A172 (cell line): ENCODE measurements around the gene WNT4. TPM values are rescaled to one million over a fixed set of nuclear protein-coding genes. Genes with fewer than 3 reads are reported as not detected.
A peak's percentile ranks its signal among the peaks of the same experiment; 100 is the strongest.

ENCODE experiments used
- DNase-seq: peaks from one replicate; pipeline ENCODE4 v3.0.0-alpha.2; 2015; ENCODE audit warnings: low spot score
- total RNA-seq: library from RNA; depleted of rRNA; stranded (reverse); fragments of >200 nt; shearing (Covaris generic); gene quantifications from 2 replicates; pipeline ENCODE4 v1.2.3, GENCODE V29; 2014; rRNA removed

Gene WNT4
- 0.03 TPM in 1 of 2 replicates, not detected in the other for total RNA-seq

DNA sequence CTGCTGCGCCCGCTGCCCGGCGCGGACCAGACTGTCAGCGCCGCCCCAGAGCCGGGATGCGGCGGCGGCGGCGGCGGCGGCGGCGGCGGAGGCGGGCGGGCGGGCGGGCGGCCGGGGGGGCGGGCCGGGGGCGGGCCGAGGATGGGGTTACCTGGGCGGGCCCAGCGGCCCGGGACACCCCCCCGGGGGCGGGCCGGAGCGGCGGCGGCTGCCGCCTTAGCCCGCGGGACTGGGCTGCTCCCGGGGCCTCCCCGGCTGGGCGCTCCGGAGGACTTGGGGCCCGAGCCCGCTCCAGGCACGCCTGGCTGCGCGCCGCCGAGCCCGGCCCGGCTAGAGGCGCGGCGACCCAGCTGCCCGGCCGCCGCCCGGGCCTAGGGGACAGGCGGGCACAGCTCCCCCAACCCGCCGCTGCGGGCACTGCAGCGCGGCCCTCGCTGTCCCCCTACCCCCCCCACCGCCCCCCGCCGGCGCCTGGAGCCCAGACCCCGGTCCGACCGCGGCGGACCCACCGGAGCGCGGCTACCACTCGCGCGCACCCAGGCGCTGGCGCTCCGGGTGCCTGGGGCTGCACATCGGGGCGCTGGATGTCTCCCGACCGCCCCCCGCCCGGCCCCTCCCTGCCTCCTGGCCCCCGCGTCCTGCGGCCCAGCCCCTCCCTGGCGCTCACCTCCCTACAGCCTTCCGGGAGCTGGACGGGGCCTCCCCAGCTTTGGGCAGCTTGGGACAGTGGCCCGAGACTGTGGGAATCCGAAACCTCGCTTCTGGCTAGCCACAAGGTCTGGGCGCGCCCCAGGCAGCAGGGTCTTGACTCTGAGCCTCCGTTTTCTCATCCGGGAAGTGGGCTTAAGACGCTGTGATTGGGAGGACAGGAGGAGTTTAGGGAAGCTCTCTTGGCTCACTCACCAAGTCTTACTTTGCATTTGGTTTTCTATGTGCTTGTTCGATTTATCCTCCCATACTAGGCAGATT lies at the start of gene WNT4:
WNT4 (minus strand) TSS at position 33 of the 969 bp plus-strand sequence. CDS start 175 bp downstream, outside the sequence.
- DNase-seq: peak; percentile 7

DNA sequence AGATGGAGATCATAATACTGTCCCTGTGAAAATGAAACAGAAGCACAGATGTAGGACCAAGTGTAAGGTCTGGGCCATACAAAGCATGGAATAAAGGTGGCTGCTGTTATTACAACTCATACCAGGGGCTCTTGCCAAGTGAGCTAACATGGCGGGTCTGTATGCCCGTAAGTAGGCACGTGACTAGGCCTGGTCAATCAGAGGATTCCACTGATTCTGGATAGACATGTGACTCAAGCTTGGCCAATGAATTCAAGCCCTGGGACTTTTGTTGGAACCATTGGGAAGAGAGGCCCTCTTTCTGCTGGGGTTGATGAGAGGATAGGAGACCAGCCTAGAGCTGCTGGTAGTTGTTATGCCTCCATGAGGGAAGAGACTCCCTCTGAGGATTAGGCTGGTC lies 47.8 kb upstream of the WNT4 start:
- DNase-seq: no peak

DNA sequence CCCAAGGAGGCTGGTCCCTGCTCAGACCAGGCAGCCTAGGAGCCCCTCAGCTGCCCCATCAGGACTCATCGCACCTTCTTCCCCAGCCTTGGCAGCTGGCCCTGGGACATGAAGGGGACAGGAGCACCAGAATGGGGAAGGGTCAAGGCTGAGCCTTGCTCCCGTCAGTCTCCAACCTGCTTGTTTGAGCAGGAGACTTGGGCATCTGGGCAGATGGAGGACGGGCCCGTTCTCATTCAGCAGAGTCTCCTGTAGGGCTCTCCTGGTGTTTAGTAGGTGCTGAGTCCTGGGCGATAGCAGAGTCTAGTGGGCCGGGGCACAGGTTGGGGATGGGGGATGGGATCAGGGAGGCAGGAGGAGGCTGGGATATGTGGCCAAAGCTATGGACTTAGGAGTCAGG lies 47.4 kb upstream of the WNT4 start:
- no peak for DNase-seq

DNA sequence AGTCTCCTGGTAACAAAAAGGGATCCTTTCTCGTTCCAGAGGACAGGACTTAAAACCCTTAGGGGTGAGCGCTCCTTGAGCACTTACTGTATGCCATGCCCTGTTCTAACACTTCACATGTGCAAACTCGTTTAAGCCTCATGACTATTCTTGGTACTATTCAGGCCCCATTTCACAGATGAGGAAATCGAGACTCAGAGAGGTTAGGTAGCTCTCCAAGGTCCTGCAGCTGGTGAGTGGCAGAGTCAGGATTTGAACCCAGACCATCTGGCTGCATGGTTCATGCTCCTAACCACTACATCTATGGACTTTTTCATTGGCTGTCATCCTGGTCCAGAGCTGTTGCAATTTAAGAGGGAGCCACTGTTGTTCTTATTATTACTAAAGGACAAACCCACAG lies 46.7 kb upstream of the WNT4 start:
- DNase-seq: no peak

DNA sequence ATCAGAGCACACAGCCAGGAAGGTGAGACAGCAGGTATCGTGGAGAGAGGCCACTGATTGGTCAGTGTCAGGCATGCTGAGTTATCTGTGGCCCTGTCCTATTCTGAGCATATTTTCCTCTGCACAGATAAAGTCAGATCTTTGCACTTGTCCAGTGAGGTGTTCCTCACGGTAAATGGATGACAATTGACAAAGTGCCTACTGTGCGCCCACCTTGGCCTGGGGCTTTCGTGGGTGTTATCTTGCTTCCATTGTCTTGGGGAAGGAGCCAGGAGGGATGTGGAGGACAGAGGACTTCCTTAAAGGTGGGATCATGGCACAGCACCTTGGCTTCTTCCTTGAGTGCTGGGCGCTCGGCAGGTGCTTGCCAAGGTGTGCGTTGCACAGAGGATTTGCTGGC lies 46.0 kb upstream of the WNT4 start:
- no peak for DNase-seq

DNA sequence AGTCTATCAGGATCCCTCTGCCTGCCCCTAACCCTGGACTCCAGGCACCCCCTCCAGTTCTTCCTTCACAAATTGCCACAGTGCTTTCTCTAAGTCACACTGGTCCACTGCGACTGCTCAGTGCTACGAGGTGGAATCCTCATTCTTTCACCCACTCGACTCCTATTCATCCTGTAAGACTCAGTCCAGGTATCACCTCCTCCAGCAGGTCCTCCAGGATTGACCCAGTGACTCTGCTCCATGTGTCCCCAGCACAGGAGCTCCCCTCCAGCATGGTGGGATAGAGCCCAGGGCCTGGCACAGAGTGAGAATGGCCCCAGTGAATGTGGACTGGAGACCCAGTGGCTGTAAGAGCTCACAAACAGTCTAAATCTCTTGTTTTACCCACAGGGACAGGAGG lies 45.5 kb upstream of the WNT4 start:
- no peak for DNase-seq

DNA sequence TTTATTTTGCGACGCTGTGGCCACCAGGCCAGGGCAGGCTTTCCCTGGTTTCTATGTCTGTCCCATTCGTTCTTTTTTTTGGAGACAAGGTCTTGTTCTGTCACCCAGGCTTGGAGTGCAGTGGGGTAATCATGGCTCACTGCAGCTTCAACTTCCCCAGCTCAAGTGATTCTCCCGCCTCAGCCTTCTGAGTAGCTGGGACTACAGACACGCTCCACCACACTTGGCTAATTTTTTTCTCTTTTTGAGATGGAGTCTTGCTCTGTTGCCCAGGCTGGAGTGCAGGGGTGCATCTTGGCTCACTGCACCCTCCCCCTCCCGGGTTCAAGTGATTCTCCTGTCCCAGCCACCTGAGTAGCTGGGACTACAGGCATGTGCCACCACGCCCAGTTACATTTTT lies 43.4 kb upstream of the WNT4 start:
- no peak for DNase-seq

DNA sequence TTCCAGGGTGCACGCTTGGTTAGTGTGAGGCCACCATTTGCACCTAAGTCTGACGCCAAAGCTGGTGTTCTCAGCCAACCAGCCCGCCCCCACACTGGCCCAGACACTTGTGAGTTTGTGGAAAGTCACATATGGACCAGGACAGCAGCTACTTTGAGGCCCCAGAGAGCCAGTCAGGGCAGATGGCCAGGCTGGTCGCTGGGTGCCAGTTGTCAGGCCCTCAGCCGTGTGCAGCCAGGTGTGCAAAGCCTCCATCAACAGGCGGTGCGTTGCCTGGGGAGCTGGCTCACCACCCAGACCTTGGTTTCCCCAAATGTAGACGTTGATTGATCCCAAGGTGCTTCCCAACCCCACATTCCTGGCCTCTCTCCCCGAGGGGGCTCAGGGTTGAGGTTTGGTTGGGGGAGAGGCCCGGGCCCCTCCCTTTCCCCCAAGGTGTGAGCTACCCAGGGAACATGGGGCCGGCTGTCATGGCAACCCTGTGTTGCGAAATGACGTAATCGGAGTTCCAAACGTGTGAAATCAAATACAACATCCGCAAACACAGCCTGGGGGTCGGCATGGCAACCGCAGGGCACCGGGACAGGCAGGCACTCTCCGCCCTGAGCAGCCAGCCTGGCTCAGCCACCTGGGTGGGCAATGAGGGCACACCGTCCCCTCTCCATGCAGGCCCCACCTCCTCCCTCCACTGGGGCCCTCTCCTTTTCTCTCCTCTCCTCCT lies 42.2 kb upstream of the WNT4 start:
- no peak for DNase-seq

DNA sequence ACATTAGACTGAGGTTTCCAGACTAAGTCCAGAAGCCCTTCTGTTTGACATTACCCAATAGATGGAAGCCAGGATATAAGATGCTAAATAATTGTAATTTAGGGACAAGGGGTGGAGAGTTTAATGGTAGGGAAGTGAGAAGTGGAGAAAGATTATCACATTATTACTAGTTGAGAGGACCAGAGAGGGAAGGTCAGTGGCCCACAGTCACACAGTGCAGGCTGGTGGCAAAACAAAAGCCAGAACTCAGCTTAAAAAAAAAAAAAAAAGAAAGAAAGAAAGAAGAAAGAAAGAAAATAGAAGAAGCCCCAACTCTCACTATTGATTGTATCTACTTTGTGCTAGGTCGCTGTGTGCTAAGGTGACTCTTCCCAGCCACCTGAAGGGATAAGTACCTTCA lies 41.6 kb upstream of the WNT4 start:
- DNase-seq: no peak

DNA sequence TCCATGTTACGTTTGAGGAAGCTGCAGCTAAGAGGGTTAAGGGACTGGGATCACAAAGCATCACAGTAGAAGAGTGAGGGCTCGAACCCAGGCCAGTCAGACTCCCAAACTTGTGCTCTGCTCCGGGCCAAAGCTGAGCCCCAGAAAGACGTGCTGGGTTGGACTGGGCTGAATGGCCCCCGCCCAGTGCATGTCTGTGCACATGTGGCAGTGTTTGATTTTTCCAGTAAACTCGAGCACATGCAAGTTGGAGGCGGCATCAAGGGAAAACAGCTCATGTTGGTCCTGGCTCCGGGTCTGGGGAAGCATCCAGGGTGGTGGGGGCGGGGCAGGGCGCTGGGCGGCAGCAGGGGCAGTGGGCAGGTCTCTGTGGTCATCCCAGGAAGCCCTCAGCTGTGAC lies 39.8 kb upstream of the WNT4 start:
- no peak for DNase-seq

DNA sequence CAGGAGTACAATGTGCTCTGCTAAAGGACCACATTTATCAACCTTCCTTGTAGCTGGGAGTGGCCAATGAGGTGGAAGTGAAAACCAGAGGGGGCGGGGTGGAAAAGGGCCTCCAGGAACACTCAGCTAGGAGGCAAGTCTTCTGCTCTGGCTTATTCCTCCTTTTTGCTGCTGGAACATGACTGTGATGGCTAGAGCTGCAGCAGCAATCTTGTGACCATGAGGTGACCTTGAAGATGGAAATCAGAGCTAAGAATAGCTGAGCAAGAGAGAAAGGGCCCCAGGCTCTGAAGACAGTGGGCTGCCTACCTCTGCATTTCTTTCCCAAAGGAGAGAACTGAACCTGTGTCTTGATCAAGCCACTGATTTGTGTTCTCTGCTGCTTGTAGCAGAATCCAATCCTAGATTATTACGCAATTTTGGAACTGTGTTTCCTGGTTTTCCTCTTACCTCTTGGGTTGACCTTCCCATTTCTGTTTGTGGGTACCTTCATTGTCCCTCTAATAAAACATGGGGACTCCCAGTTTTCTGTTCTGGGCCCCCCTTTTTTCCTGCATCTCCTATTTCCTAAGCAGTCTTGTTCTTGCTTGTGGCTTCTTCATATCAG lies 36.4 kb upstream of the WNT4 start:
- DNase-seq: no peak

DNA sequence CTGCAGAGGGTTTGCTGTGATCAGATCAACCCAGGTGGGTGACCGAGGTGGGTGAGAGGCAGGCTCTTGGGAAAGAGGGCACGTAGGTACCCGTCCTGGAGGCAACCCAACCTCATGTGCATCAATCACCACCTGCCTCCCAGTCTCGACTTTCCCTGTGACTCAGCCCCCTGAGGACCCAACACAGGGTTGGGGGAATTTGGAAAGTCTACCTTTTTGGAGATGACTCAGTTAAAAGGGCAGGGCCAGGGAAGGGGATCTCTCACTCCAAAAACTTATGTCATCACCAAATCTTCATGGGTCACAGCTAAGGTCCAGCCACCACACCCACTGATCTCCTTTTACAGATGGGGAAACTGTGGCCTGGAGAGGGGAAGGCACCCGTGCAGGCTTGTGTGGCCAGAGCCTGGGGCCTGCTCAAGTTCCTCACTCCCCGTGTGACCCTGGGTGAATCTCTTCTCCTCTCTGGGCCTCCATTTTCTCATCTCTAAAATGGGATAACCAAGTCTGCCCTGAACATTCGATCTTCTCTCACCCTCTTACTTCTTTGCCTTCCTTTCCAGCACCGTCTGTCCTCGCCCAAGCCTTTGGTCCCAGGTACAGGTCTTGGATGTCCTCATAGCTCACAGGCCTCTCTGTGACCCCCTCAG lies 34.6 kb upstream of the WNT4 start:
- DNase-seq: no peak

DNA sequence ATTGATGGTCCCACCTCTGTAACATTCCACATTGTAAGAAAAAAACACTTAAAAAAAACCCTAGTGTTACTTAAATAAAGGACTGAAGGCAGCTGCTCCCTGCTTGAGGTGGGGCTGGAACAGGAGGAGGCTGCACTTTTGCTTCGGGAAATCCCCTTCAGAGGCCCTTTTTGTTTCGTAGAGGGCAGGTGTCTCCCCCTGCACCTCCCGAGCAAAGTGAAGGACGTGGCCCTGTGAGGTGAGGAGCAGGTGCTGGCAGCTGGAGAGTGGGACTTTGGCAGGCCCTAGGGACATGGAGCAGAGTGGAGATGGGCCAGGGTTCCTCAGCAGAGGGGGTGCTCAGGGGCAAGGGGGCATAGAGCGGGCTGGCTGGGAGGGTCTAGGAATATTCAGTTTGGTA lies 33.4 kb upstream of the WNT4 start:
- DNase-seq: no peak

DNA sequence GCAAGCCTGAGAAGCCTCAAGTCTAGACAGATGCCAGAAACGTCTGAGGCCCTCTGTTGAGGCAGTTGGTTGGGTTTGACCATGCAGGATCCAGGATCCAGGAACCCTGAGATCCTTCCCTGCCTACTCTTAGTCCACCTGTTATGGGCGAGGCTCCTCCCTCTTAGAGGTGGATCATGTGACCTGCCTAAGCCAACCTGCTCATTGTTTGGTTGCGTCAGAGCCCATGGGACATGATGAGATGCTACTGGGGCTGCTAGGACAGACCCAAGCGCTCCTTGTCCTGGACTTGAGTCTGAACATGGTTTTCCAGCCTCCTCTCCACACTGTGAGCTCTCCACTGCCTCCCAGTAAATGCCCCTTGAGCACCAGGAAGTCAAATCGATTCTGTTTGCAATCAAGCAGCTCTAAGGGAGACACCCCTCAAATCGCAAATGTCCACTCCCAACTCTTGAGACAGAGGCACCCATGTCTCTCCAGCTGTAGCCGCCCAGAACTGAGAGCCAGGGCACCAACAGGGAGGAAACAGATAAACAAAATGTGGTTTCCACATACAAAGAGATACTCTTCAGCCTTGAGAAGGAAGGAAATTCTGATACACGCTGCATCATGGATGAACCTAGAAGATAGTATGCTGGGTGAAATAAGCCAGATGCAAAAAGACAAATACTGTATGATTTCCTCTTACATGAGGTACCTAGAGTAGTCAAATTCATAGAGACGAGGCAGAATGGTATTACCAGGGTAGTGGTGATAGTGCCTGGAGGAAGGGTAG lies 31.7 kb upstream of the WNT4 start:
- no peak for DNase-seq

DNA sequence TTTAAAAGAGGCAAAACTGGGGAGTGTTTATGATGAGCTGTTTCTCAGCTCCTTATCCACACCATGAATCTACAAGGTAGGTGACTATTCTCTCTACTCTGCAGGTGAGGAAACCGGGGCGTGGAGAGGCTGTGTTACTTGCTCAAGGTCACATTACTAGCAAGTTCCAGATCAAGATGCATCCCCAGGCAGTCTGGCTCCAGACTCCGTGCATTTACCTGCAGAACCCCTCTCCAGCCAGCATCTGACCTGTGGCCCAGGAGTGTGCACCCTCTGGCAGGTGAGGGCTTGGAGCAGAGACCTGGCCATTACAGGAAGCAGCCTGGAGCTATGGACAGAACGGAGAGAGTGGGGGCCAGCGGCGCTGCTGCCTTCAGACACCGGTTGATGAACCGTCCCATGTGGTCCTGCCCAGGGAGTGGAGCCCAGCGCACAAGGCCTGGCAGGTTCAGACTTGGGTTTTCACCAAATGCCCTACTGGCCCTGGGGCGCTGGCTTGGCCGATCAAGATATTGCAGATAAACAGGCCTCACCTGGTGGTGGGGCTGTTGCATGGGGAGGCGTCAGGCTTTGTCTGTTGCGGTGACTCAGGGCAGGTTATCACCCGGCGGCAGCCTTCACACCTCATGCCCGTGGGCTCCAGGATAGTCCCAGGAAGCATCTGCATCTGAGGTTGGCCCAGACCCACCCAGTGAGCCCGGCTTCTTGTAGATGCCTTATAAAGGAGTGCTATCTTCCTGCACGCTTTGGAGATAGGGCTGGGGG lies 29.2 kb upstream of the WNT4 start:
- DNase-seq: no peak

DNA sequence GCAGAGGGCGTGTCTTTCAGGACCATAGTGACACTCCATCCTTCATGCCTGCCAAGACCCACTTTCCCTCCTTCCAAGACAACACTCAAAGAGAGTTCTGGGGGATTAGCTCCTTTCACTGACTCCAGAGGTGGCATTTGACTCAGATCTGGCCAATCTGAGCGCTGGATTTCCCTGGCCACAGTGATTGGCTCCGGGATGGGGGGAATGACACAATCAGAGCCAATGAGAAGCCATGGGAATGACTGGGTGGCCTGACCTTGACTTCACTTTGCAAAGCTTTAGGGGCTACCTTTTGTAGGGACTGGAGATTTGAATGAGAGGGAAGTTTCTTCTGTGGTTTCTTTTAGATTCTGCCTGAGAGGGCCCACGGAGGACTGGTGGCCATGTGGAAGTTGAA lies 26.9 kb upstream of the WNT4 start:
- no peak for DNase-seq

DNA sequence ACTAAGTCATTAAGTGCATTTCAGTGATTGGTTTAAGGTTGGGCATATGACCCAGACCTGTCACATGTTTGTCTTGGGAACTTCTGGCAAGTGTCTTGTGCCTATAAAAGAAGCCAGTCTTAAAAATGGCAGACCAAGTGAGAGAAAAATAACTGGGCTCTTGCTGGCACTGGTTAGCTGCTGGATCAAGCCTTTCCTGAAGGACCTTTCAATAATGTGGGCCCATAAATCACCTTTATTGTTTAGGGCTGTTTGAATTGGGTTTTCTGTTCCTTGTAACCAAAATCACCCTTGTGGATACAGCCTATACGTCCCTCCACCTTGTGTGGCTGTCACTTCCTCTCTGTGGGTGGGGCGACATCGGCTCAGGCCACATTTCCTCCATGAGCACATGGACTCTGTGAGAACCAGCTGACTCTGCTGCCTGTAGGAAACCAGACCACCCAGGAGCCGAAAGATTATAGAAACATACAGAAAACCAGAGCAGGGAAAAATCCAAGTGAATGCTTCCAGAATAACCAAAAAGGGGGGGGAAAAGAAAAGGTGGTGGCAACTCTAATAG lies 25.6 kb upstream of the WNT4 start:
- no peak for DNase-seq

DNA sequence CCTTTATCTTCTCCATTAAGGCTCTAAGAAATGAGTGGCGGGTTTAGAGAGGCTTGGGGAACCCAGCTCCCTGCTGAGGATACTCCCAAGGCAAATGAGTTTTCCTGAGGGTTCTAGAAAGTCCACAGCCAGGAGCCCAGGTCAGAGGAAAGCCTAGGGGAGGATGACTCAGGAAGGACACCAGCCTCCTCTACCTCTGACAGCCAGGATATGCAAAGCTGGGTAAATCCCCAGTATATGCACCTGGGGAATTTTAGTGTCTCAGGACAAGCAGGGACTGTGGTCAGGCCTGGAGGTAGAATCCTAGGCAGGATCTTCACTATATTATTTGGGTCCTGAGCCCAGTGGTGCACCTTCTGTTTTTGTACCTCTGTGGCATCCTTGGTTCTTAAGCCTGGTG lies 23.5 kb upstream of the WNT4 start:
- DNase-seq: no peak

DNA sequence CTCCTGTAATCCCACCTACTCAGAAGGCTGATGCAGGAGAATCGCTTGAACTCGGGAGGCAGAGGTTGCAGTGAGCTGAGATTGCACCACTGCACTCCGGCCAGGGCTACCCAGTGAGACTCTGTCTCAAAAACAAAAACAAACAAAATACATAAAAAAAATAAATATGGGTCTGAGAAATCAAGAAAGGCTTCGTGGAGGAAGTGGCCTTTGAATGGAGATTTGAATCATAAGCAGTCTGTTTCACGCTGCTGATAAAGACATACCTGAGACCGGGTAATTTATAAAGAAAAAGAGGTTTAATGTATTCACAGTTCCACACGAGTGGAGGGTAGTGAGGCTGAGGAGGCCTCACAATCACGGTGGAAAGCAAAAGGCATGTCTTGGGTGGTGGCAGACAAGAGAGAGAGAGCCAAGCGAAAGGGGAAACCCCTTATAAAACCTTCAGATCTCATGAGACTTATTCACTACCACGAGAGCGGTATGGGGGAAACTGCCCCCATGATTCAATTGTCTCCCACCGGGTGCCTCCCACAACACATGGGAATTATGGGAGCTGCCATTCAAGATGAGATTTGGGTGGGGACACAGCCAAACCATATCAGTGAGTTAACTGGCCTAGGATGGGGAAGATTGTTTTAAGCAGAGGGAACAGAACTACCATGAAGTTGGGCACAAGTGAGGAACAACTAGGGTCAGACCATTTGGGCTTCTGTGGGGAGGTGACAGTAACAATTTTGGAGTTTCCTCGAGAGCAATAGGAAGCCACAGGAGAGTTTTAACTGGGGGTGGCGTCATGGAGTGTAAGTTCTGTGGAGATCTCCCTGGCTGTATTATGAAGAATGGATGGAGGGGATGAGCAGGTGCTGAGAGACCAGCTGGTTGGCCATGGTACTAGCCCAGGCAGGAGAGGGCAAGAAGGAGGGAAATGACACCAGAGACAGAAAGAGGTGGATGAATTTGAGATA lies 22.2 kb upstream of the WNT4 start:
- DNase-seq: no peak
